OCI-LY7 (cell line): ENCODE measurements around the gene PUDP. TPM values are rescaled to one million over a fixed set of nuclear protein-coding genes. Genes with fewer than 3 reads are reported as not detected.

ENCODE experiments used
- BruUV-seq: library from RNA; stranded (reverse); fragments of 400-500 nt; replicated peaks from 2 replicates; lab custom pipeline; 2021; lab: Mats Ljungman, UMichigan
- CTCF ChIA-PET: fragments of 300-600 bp; sonication (Branson Sonifier 250); formaldehyde crosslinking; loops from one replicate; lab custom pipeline; 2022; ENCODE audit warnings: antibody characterized with exemption; ENCODE audit not compliant: unreplicated experiment; lab: Charles Lee
- POLR2A ChIA-PET: fragments of 300-600 bp; sonication (Branson Sonifier 250); formaldehyde crosslinking; loops from one replicate; lab custom pipeline; 2022; ENCODE audit warnings: antibody characterized with exemption; lab: Charles Lee
- DNase-seq: peaks from one replicate; pipeline ENCODE4 v3.0.0-alpha.2; 2015; ENCODE audit warnings: low spot score
- H2AFZ ChIP-seq: fragments of 200-600 bp; sonication (generic), shearing (Covaris generic); 2 replicates; pipeline ENCODE4 v1.6.1; 2014; ENCODE audit warnings: mild to moderate bottlenecking, antibody characterized with exemption, low read length, moderate library complexity
- H3K27ac ChIP-seq: fragments of 200-600 bp; sonication (generic); 2 replicates; pipeline ENCODE4 v1.5.1; 2014; ENCODE audit warnings: mixed run types, low read depth, mild to moderate bottlenecking, moderate library complexity, low read length, inconsistent platforms; ENCODE audit not compliant: poor library complexity, severe bottlenecking
- H3K36me3 ChIP-seq: fragments of 200-600 bp; sonication (generic); 2 replicates; pipeline ENCODE4 v1.6.1; 2014; ENCODE audit warnings: mild to moderate bottlenecking, antibody characterized with exemption, low read length, moderate library complexity, mixed read lengths; ENCODE audit not compliant: insufficient read depth
- H3K4me1 ChIP-seq: fragments of 200-600 bp; sonication (generic); 2 replicates; pipeline ENCODE4 v1.5.1; 2014; ENCODE audit warnings: mild to moderate bottlenecking, low read length; ENCODE audit not compliant: insufficient read depth, poor library complexity, severe bottlenecking
- H3K4me2 ChIP-seq: fragments of 200-600 bp; sonication (generic); 2 replicates; pipeline ENCODE4 v1.6.1; 2014; ENCODE audit warnings: mild to moderate bottlenecking, low read length
- H3K4me3 ChIP-seq: fragments of 200-600 bp; sonication (generic); 2 replicates; pipeline ENCODE4 v1.5.1; 2014; ENCODE audit warnings: mild to moderate bottlenecking, low read depth, low read length; ENCODE audit not compliant: poor library complexity, severe bottlenecking
- H3K79me2 ChIP-seq: fragments of 200-600 bp; sonication (generic); 2 replicates; pipeline ENCODE4 v1.6.1; 2016; ENCODE audit warnings: low read depth, mild to moderate bottlenecking, low read length, moderate library complexity, mixed read lengths; ENCODE audit not compliant: insufficient read depth
- H3K9me2 ChIP-seq: fragments of 200-600 bp; sonication (generic); 2 replicates; pipeline ENCODE4 v1.6.1; 2016; ENCODE audit warnings: mild to moderate bottlenecking, low read length, mixed read lengths; ENCODE audit not compliant: insufficient read depth
- H3K9me3 ChIP-seq: fragments of 200-600 bp; sonication (generic); 2 replicates; pipeline ENCODE4 v1.6.1; 2014; ENCODE audit warnings: mild to moderate bottlenecking, mixed run types, low read length, mixed read lengths
- H4K20me1 ChIP-seq: fragments of 200-600 bp; sonication (generic); 2 replicates; pipeline ENCODE4 v1.6.1; 2014; ENCODE audit warnings: mild to moderate bottlenecking, antibody characterized with exemption, low read length, moderate library complexity, mixed read lengths; ENCODE audit not compliant: insufficient read depth
- EZH2phosphoT487 ChIP-seq: fragments of 200-600 bp; sonication (generic); IDR thresholded peaks from 2 replicates; pipeline ENCODE4 v1.6.1; 2018; ENCODE audit warnings: low read depth, borderline replicate concordance, mild to moderate bottlenecking, mixed run types, antibody characterized with exemption, low read length, moderate library complexity, mixed read lengths
- intact Hi-C: fragments of 100-400 bp; cut with micrococcal nuclease; formaldehyde crosslinking; loops from one replicate; pipeline ENCODE4 v1.10.0; 2022; ENCODE audit not compliant: unreplicated experiment
- total RNA-seq, 2 experiments: library from RNA; depleted of rRNA in 1 of 2; stranded (reverse); fragments of >200 nt in 1 of 2; shearing (Covaris generic) in 1 of 2; gene quantifications; 2 replicates each; pipeline ENCODE4 v1.2.3, GENCODE V29; 2014 to 2022
- TF ChIP-seq, protein P1 (sequence below): fragments of 200-600 bp; sonication (generic); conservative IDR thresholded peaks from 2 replicates; pipeline ENCODE4 v1.5.1; 2014; ENCODE audit warnings: mild to moderate bottlenecking, antibody characterized with exemption, low read length, moderate library complexity, mixed read lengths

Gene PUDP
- total RNA-seq, 2 experiments from 2014 or later = 8.8 to 25.7 TPM

DNA sequence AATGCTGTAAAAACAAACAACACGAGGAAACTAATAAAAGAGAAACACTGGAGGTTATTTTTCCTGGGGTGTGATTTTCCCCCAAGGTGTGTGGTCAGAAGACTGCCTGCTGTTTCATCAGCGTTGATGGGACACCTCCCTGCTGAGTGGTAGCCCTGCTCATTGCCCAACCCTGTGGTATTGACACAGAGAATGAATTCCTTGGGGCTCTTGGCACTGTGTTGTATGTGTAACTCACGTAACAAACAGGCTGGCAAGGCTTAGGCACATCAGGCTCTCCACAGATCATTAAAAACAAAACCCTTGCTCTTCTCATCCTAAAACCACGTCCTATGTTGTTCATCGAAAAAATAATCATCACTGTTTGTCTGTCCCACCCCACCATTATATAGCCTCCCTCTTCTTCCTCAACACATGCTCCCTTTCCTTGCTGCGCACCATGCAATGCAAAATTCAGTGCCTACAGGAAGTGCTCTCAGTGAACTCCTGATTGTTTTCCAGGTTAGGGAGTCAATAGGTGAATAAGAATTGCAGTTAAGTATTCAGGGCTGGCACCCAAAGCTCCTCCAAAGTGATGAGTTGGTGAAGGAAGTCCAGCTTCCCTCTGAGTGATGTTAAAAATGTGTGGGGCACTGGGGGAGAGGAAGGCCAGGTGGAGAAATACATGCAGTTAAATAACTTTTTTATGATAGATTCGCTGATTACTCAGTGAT, 11.4 kb upstream of the PUDP start:
- no peak overlapping the region for H3K4me2 ChIP-seq
- no peaks in the 10 kb centered on the region for H3K79me2 ChIP-seq
- intact Hi-C loops = no loop called here
- no TSS peak for BruUV-seq
- CTCF ChIA-PET = no interaction called here
- H4K20me1 ChIP-seq = no peaks in the 10 kb centered on the region
- no peaks in the 10 kb centered on the region for H3K9me2 ChIP-seq
- no peak for DNase-seq
- TF ChIP-seq EZH2phosphoT487 = no peak
- TF ChIP-seq, protein P1, sequence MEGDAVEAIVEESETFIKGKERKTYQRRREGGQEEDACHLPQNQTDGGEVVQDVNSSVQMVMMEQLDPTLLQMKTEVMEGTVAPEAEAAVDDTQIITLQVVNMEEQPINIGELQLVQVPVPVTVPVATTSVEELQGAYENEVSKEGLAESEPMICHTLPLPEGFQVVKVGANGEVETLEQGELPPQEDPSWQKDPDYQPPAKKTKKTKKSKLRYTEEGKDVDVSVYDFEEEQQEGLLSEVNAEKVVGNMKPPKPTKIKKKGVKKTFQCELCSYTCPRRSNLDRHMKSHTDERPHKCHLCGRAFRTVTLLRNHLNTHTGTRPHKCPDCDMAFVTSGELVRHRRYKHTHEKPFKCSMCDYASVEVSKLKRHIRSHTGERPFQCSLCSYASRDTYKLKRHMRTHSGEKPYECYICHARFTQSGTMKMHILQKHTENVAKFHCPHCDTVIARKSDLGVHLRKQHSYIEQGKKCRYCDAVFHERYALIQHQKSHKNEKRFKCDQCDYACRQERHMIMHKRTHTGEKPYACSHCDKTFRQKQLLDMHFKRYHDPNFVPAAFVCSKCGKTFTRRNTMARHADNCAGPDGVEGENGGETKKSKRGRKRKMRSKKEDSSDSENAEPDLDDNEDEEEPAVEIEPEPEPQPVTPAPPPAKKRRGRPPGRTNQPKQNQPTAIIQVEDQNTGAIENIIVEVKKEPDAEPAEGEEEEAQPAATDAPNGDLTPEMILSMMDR = no peak
- H3K9me3 ChIP-seq = no peaks in the 10 kb centered on the region
- H3K4me3 ChIP-seq = no peak overlapping the region
- H2AFZ ChIP-seq = no peak overlapping the region
- no peaks in the 10 kb centered on the region for H3K36me3 ChIP-seq
- no peak overlapping the region for H3K27ac ChIP-seq
- POLR2A ChIA-PET = interaction anchor here (0.6 kb wide), 1 partner anchor 10 kb away, joined by 3 read pairs; no protein-coding TSS in a partner anchor
- H3K4me1 ChIP-seq = no peaks in the 10 kb centered on the region

DNA sequence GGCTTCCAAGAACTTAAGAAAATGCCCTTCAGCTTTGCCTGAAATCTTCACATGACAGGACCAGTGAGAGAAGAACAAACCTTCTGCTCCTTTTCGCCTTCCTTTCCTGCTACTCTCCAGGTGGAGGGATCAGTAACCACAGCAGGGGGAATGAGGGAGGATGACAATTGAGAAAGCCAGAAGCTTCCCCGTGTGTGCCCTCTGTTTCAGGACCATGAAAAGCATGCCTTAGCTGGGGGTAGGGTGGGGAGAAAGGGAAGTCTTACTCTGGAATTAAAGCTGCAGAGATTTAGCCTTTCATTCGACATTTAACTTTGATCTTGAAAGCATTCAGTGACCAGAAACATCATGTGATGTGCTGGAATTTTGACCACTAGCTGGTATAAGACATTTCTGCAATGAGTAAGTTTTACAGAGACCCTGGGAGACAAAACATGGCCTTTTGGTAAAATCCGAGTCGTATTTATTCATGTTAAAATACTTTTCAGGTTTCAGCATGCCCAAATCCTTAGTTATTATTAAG, 10.6 kb upstream of the PUDP start:
- no peak for TF ChIP-seq EZH2phosphoT487
- TF ChIP-seq, protein P1 = no peak
- intact Hi-C loops = no loop called here
- no peaks in the 10 kb centered on the region for H3K9me3 ChIP-seq
- no peak overlapping the region for H3K4me2 ChIP-seq
- H3K27ac ChIP-seq = no peak overlapping the region
- H3K79me2 ChIP-seq = no peaks in the 10 kb centered on the region
- no peaks in the 10 kb centered on the region for H4K20me1 ChIP-seq
- no TSS peak for BruUV-seq
- H3K4me3 ChIP-seq = no peak overlapping the region
- ChIA-PET CTCF (no interaction called here), POLR2A (interaction anchor here (0.6 kb wide), 1 partner anchor 11 kb away, joined by 3 read pairs; no protein-coding TSS in a partner anchor)
- H3K36me3 ChIP-seq = no peaks in the 10 kb centered on the region
- DNase-seq = no peak
- no peaks in the 10 kb centered on the region for H3K9me2 ChIP-seq
- H2AFZ ChIP-seq = no peak overlapping the region
- H3K4me1 ChIP-seq = no peaks in the 10 kb centered on the region

DNA sequence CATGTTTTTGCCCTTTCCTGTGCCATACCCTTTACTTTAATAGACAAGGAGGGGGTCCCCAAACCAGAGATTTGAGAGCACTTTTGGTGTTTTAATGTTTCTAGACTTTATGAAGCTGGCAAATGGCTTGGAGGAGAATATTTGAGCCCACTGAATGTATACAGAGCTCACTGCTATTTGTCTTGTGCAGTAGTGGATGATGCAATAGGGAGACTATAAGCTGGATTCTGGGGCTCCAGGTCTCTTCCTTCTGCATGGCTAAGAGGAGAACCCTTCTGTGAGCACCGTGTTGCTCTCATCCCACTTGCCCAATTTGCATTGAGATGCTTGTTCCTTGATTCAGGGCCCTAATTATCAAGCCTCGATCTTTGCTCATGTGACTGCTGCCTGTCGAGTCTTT, 8.9 kb upstream of the PUDP start:
- no peak overlapping the region for H2AFZ ChIP-seq
- no peaks in the 10 kb centered on the region for H3K79me2 ChIP-seq
- no peaks in the 10 kb centered on the region for H3K4me1 ChIP-seq
- H3K4me2 ChIP-seq = no peak overlapping the region
- H3K36me3 ChIP-seq = no peaks in the 10 kb centered on the region
- intact Hi-C loops = no loop called here
- POLR2A ChIA-PET = interaction anchor here (1.0 kb wide), 1 partner anchor 62 kb away, joined by 3 read pairs; no protein-coding TSS in a partner anchor
- no peaks in the 10 kb centered on the region for H3K9me2 ChIP-seq
- H4K20me1 ChIP-seq = no peaks in the 10 kb centered on the region
- TF ChIP-seq EZH2phosphoT487 = no peak
- TF ChIP-seq, protein P1 = no peak
- no peak overlapping the region for H3K27ac ChIP-seq
- BruUV-seq = no TSS peak
- DNase-seq = no peak
- no peak overlapping the region for H3K4me3 ChIP-seq
- CTCF ChIA-PET = no interaction called here
- H3K9me3 ChIP-seq = no peaks in the 10 kb centered on the region
